RWPE2 (cell line): ENCODE results near the gene CLNS1A.

Source experiments
- ATAC-seq: fragments of 200-7000 bp; cut with Tn5 transposase; 3 replicates; pipeline ENCODE4 v1.9.1; 2021; ENCODE audit warnings: low read depth
- DNase-seq: peaks from one replicate; pipeline ENCODE4 v3.0.0-alpha.2; 2020; ENCODE audit warnings: low spot score
- H3K27ac ChIP-seq: fragments of 450-650 bp; 2 replicates; pipeline ENCODE4 v1.5.1; 2017; ENCODE audit warnings: mild to moderate bottlenecking; ENCODE audit not compliant: poor library complexity, severe bottlenecking
- H3K27me3 ChIP-seq: fragments of 250-450 bp; sonication (Bioruptor Pico); 2 replicates; pipeline ENCODE4 v1.5.1; 2021; ENCODE audit warnings: mild to moderate bottlenecking, moderate library complexity; ENCODE audit not compliant: insufficient read depth, poor library complexity, severe bottlenecking
- H3K36me3 ChIP-seq: fragments of 250-450 bp; sonication (Bioruptor Pico); 2 replicates; pipeline ENCODE4 v1.5.1; 2020; ENCODE audit warnings: low read depth, mild to moderate bottlenecking, moderate library complexity
- H3K4me1 ChIP-seq: fragments of 250-450 bp; sonication (Bioruptor Pico); 2 replicates; pipeline ENCODE4 v1.5.1; 2021; ENCODE audit warnings: mild to moderate bottlenecking, moderate library complexity; ENCODE audit not compliant: insufficient read depth, poor library complexity, severe bottlenecking
- H3K4me3 ChIP-seq: fragments of 250-450 bp; sonication (Bioruptor Pico); 2 replicates; pipeline ENCODE4 v1.5.1; 2021; ENCODE audit warnings: mild to moderate bottlenecking, moderate library complexity; ENCODE audit not compliant: severe bottlenecking
- H3K9me3 ChIP-seq: fragments of 250-450 bp; sonication (Bioruptor Pico); 2 replicates; pipeline ENCODE4 v1.5.1; 2021; ENCODE audit warnings: mild to moderate bottlenecking, moderate library complexity; ENCODE audit not compliant: severe bottlenecking
- TF ChIP-seq, protein P1 (sequence below): fragments of 450-650 bp; IDR thresholded peaks from one replicate; pipeline ENCODE4 v1.5.1; 2017; ENCODE audit warnings: mild to moderate bottlenecking, moderate library complexity; ENCODE audit not compliant: poor library complexity, severe bottlenecking

CLNS1A gene

DNA sequence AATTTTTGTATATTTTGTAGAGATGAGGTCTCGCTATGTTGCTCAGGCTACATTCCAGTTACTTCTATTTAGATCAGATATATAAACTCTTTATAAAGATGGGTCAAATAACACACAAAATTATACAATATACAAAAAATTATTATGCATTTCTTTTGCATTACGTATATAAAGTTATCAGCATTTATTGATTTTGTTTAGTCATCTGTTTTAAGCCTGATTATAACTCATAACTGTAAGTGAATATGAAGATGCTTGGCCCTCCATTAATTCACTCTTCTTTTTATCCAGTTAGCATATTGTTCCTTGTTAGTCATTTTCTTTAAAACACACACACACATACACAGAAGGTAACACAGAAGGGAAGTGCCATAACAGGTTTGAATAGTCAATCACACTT is 33.3 kb downstream of the CLNS1A start:
- Histone ChIP-seq H3K36me3 (peaks cover 36% of the 10 kb centered on the region), H3K27ac (no peak overlapping the region), H3K4me1 (peaks cover 12% of the 10 kb centered on the region), H3K27me3 (no peaks in the 10 kb centered on the region), H3K4me3 (no peak overlapping the region), H3K9me3 (no peaks in the 10 kb centered on the region)
- DNase-seq: no peak
- ATAC-seq: no peak
- TF ChIP-seq, protein P1, sequence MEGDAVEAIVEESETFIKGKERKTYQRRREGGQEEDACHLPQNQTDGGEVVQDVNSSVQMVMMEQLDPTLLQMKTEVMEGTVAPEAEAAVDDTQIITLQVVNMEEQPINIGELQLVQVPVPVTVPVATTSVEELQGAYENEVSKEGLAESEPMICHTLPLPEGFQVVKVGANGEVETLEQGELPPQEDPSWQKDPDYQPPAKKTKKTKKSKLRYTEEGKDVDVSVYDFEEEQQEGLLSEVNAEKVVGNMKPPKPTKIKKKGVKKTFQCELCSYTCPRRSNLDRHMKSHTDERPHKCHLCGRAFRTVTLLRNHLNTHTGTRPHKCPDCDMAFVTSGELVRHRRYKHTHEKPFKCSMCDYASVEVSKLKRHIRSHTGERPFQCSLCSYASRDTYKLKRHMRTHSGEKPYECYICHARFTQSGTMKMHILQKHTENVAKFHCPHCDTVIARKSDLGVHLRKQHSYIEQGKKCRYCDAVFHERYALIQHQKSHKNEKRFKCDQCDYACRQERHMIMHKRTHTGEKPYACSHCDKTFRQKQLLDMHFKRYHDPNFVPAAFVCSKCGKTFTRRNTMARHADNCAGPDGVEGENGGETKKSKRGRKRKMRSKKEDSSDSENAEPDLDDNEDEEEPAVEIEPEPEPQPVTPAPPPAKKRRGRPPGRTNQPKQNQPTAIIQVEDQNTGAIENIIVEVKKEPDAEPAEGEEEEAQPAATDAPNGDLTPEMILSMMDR: no peak

DNA sequence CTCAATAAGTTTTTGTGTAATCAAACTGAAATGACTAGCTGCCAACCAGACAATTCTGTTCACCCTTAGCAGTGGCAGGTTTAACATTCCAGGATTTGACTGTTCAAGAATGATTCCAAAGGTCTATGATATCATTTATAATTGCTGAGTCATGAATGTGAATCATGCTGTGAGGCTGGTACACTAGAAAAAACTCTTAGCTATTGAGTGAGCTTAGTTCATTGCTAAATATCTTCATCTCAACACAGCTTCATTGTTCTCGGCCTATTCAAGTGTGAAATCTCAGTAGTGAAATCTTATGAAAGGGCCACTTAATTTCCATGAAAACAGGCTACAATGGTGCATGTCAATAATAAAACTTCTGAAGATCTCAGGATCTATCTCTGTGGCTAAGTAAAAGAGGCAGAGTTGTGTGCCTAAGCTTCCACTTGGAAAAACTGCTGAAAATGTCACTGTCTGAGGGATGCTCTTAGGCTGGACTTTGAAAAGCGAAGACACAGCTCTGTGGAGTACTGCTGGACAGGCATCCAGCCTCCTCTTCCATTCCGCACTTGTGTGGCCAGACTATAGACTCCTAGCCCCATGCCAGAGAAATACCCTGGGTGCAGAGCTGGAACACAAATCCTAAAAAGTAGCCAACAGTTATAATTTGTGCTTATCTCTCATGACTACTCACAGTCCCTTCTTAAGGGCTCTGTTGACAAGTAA is 35.1 kb downstream of the CLNS1A start:
- Histone ChIP-seq H3K9me3 (no peaks in the 10 kb centered on the region), H3K4me3 (no peak overlapping the region), H3K36me3 (peaks cover 21% of the 10 kb centered on the region), H3K27ac (peak overlapping the region; percentile 60), H3K27me3 (no peaks in the 10 kb centered on the region), H3K4me1 (peaks cover 12% of the 10 kb centered on the region)
- TF ChIP-seq, protein P1: no peak
- DNase-seq: no peak
- ATAC-seq: peak; percentile 94

DNA sequence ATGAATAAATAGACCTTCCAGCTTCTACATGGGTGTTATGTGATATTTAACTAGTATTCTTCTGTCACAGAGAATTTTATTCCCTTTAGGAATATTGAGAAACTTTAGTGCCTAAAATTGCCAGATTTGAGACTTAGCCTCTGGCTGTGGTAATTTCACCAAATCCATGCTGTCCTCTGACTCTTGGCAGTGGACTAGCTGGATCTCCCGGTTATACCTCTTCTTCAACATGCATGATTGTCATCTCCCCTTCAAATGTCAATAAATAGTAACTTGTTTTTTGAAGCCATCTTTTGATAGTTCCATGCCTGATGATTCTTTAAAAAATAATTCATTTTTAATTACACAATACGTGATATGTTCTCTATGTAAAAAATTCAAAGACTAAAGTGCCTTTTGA is 39.4 kb downstream of the CLNS1A start:
- Histone ChIP-seq H3K4me3 (no peak overlapping the region), H3K27ac (no peak overlapping the region), H3K27me3 (no peaks in the 10 kb centered on the region), H3K36me3 (peaks cover 3% of the 10 kb centered on the region), H3K4me1 (peaks cover 17% of the 10 kb centered on the region), H3K9me3 (no peaks in the 10 kb centered on the region)
- TF ChIP-seq, protein P1: no peak
- no peak for ATAC-seq
- DNase-seq: no peak

DNA sequence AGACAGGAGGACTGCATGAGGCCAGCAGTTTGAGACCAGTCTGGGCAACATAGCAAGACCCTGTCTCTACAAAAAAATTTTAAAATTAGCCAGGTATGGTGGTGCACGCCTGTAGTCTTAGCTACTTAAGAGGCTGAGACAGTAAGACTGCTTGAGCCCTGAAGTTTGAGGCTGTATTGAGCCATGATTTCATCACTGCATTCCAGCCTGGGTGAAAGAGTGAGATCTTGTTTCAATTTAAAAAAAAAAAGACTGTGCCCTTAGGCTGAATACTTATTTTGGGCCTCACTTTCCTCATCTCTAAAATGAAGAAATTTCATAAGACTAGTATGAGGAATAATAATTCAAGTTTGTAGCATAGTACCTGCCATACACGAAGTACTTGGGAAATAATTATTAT is 41.0 kb downstream of the CLNS1A start:
- peaks cover 5% of the 10 kb centered on the region for H3K4me1 ChIP-seq
- no peak overlapping the region for H3K27ac ChIP-seq
- DNase-seq (no peak), ATAC-seq (peak; percentile 40; the same call in 1 of the 3 replicates)
- no peaks in the 10 kb centered on the region for H3K27me3 ChIP-seq
- TF ChIP-seq, protein P1: no peak
- peaks cover 3% of the 10 kb centered on the region for H3K36me3 ChIP-seq
- H3K9me3 ChIP-seq: no peaks in the 10 kb centered on the region
- no peak overlapping the region for H3K4me3 ChIP-seq

DNA sequence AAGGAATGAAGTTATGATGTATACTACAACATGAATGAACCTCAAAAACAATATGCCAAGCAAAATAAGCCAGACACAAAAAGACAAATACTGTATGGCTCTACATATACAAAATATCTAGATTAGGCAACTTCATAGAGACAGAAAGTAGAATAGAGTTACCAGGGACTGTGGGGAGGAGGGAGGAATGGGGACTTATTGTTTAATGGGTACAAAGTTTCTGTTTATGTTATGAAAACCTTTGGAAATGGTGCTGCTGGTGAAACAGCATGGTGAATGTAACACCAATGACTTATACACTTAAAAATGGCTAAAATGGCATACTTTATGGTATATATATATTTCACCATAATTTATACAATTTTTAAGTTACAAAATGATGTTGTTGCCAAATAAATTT is 43.7 kb downstream of the CLNS1A start:
- no peak overlapping the region for H3K27ac ChIP-seq
- DNase-seq (no peak), ATAC-seq (no peak)
- peaks cover 5% of the 10 kb centered on the region for H3K4me1 ChIP-seq
- TF ChIP-seq, protein P1: no peak
- no peak overlapping the region for H3K4me3 ChIP-seq
- no peaks in the 10 kb centered on the region for H3K9me3 ChIP-seq
- H3K36me3 ChIP-seq: peaks cover 3% of the 10 kb centered on the region; the same call in 1 of the 2 replicates
- no peaks in the 10 kb centered on the region for H3K27me3 ChIP-seq
